DMS153 treated with DMSO at 0.1 percent for 48 hours (cell line): ENCODE results near the gene ARHGEF4.

Experiments used
- DNase-seq: peaks from one replicate; lab custom pipeline; 2025; ENCODE audit not compliant: unreplicated experiment; lab: John Stamatoyannopoulos, UW

Gene ARHGEF4

GRCh38 chr2:131035112-131035825 lies 198.6 kb downstream of the ARHGEF4 start:
- DNase-seq, result no peak

GRCh38 chr2:131035826-131036231 lies 199.1 kb downstream of the ARHGEF4 start:
- DNase-seq, result no peak

DNA sequence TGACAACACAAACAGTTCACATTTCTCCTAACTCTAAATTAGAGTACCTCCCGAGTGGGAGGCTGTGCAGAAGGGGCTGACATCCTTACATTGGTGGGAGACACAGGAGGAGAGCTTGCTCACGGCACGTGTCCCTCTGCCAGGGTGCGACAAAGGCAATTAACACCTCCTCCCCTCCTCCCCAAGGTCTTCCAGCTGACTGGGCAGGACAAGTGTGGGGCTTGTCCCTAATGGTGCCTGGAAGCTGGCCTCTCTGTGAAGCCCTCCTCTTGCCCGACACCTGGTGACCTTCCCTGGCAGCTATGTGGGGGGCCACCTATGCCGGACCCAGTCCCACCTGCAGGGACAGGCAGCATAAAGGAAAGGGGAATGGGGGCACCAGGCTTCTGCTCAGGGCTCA lies 199.6 kb downstream of the ARHGEF4 start:
- no peak for DNase-seq

DNA sequence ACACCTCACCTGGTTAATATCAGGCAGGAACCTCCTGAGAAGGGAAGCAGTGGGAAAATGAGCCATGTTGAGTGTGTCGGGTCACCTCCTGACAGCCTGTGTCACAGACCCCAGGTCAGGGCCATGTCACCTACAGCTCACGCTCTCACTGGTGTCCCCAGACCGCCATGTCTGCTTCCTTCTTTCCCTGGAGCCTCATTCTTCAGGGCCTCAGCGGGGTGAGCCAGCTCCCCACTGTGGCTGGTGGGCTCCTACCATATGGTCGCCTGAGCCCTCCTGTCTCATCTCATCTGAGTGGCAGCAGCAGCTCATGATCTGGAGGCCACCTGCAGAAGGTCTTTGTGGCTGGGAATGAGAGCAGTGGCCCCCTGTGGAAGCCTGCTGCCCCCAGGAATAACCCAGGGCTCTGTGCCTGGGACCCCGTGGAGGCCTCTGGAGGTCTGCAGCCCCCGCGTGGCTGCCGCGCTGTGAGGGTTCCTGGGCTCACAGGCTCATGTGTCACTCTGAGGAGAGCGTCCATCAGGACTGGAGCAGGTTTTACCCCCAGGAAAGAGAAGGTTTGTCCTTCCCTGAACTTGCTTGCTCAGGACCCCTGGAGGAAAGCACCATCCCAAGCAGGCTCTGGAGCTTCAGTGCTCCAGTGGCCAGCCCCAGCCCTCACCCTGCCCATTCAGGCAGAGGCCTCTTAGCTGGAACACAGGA lies 200.1 kb downstream of the ARHGEF4 start:
- DNase-seq, result no peak

GRCh38 chr2:131037398-131038257 lies 200.9 kb downstream of the ARHGEF4 start:
- no peak for DNase-seq

- no peak for DNase-seq
Measured at GRCh38 chr2:131038258-131039100, 201.8 kb downstream of the ARHGEF4 start.

- DNase-seq, result no peak
Measured at GRCh38 chr2:131039101-131039440, 202.4 kb downstream of the ARHGEF4 start.

- no peak for DNase-seq
Measured at GRCh38 chr2:131039535-131039907, 202.8 kb downstream of the ARHGEF4 start.

DNA sequence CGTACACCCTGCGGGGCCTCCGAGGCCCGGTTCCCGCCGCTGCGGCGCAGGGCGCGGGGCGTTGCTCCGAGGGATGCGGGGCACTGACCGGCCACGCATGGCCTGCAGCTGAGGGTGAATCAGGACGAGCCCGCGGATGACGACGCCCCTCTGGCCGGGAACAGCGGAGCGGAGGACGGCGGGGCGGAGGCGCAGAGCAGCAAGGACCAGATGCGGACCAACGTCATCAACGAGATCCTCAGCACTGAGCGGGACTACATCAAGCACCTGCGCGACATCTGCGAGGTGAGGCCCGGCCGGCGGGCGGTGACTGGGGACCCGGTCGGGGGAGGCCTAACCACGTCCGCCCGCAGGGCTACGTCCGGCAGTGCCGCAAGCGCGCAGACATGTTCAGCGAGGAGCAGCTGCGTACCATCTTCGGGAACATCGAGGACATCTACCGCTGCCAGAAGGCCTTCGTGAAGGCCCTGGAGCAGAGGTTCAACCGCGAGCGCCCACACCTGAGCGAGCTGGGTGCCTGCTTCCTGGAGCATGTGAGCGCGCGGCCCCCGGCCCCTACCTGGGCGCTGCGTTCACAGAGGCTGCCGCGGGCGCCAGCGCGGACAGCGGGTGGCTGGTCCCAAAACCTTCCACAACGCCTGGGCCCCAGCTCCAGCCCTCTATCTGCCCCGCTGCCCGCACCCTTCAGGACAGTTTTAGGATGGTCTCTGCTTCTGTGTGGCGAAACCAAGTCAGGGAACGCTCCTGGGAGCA lies 203.4 kb downstream of the ARHGEF4 start:
- no peak for DNase-seq

DNA sequence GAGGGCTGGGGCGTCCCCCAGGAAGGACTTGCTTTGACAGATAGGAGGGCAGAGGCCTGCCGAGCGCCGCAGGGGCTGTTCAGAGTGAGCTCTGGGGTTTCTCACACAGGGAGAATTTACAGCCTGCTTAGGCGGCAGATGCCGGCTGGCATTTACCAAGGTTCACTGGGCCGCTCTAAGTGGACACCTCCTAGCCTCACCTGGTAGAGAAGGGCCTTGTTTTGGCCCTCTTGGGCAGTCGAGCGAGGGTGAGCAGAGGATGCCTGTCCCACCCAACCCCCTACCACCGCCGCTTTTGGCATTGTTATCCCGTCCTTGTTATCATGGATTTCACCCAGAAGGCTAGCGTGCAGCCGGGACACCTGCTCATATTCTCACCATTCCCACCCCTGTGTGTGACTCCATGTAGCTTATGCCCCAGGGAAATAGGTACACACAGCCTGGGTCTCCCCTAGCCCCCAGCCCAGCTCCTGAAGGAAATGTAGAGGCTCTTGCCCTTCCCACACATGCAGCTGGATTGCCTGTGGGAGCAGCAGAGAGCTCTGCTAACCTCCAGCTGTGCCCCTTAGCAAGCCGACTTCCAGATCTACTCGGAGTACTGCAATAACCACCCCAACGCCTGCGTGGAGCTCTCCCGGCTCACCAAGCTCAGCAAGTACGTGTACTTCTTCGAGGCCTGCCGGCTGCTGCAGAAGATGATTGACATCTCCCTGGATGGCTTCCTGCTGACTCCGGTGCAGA lies 204.1 kb downstream of the ARHGEF4 start:
- no peak for DNase-seq

DNA sequence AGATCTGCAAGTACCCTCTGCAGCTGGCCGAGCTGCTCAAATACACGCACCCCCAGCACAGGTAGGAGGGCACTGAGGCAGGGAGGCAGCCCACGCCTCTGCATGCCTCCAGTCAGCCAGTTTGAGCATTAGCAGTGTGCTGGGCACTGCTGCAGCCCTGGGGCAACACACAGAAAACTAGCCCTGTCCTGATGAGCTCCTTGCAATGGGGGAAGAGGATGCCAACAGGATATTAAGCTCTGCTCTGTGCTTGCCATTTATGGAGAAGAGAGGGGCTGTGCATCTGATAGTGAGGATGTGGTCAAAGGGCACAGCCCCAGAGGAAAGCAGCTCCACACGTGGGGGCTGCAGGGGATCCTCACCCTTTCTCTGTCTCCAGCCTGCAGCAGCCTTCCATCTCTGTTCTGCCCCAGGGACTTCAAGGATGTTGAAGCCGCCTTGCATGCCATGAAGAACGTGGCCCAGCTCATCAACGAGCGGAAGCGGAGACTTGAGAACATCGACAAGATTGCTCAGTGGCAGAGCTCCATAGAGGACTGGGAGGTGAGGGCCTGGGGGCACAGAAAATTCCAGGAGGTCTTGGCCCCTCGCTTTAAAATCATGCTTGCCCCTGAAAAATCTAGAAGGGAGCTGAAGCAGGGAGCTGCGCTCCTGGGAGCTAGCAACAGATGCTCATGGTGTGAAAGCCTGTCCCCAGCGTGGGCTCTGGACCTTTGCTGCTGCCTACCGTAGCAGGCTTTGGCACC lies 204.9 kb downstream of the ARHGEF4 start:
- no peak for DNase-seq

DNA sequence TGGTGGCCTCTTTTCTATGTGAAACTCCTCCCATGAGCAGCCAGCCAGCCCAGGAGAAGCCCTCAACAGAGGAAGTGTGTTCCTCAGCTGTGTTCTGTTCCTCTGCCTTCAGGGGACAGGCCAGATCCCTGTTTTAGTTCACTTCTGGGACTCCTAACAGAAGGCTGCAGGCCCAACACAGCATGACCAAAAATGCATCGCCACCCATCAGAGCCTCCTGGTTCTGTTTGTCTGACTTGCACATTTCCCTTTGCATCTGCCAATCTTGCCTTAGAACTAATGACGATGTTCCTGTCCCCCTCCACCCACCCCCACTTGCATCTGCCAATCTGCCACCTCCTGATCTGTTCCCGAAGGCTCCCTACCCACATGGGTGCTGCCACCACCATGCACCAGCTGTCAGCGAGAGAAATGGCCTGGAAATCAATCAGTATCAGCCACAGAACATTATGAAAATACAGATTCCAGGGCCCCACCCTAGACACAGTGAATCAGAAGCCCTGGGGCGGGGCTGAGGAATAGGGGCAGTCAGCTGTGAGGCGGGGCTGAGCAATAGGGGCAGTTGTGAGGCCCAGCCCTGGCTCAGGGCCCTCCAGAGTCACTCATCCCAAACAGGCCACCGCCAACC lies 205.5 kb downstream of the ARHGEF4 start:
- DNase-seq, result no peak

- DNase-seq, result no peak
Measured at GRCh38 chr2:131043199-131044074, 206.7 kb downstream of the ARHGEF4 start.

DNA sequence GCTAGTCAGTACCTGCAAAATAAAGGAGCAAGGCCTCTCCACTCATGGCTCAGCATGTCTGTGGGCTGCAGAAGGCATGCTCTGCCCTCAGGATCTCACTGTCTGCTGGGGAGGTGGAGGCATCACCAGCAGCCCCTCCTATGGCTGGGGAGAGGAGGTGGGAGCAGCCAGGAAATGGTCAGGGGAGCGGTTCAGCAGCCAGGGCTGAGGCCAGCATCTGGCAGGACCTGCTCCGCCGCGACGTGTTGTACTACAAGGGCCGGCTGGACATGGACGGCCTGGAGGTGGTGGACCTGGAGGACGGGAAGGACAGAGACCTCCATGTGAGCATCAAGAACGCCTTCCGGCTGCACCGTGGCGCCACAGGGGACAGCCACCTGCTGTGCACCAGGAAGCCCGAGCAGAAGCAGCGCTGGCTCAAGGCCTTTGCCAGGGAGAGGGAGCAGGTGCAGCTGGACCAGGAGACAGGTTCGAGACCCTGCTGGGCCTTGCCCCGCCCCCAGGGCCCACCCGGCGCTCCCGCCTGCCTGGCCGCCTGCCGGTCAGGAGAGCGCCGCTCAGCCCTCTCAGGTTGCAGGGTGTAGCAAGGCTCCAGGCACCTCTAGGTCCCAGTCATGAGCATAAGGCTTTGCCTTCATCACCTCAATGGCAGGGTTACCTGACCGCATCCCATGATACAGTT lies 207.5 kb downstream of the ARHGEF4 start:
- DNase-seq, result no peak

DNA sequence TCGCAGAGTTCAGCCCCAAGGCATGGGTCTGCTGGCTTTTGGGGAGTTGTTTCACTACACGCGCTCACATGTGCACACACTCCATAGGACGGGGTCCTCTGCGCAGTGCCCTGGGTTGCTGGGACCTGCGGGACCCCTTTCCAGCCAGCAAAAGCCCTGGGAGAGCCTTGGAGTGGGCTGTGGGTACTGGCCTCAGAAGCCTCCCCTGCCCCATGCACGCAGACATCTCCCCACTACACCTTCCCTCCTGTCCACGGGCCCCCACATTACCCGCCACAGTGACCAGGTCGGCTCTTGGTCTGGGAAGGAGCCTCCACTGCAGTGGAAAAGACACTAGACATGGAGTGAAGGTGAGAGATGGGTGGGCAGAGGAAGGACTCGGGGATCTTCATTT lies 208.0 kb downstream of the ARHGEF4 start:
- no peak for DNase-seq

GRCh38 chr2:131045286-131046027 lies 208.7 kb downstream of the ARHGEF4 start:
- DNase-seq, result no peak
